GM23248 (cell line): ENCODE data around the gene SLFN11. TPM values are rescaled to one million over a fixed set of nuclear protein-coding genes. Genes with fewer than 3 reads are reported as not detected.

Experiments used
- DNase-seq: peaks from one replicate; pipeline ENCODE4 v3.0.0-alpha.2; 2015
- H2AFZ ChIP-seq: fragments of 200-600 bp; sonication (generic); 2 replicates; pipeline ENCODE4 v1.6.1; 2016; ENCODE audit warnings: antibody characterized with exemption
- H3F3A ChIP-seq: fragments of 200-600 bp; sonication (generic); 2 replicates; pipeline ENCODE4 v1.6.1; 2016; ENCODE audit warnings: mild to moderate bottlenecking, antibody characterized with exemption, mixed run types; ENCODE audit not compliant: insufficient read depth
- H3K27ac ChIP-seq: fragments of 200-600 bp; sonication (generic); 2 replicates; pipeline ENCODE4 v1.5.1; 2016; ENCODE audit warnings: mild to moderate bottlenecking
- H3K27me3 ChIP-seq: fragments of 200-600 bp; sonication (generic); replicated peaks from 2 replicates; pipeline ENCODE4 v1.6.1; 2016; ENCODE audit warnings: mild to moderate bottlenecking; ENCODE audit not compliant: insufficient read depth
- H3K36me3 ChIP-seq: fragments of 200-600 bp; sonication (generic); 2 replicates; pipeline ENCODE4 v1.6.1; 2016; ENCODE audit warnings: low read depth, mild to moderate bottlenecking
- H3K4me1 ChIP-seq: fragments of 200-600 bp; sonication (generic); 2 replicates; pipeline ENCODE4 v1.6.1; 2016; ENCODE audit warnings: mild to moderate bottlenecking; ENCODE audit not compliant: insufficient read depth
- H3K4me2 ChIP-seq: fragments of 200-600 bp; sonication (generic); one replicate; pipeline ENCODE4 v1.6.1; 2016; ENCODE audit warnings: mild to moderate bottlenecking; ENCODE audit not compliant: unreplicated experiment
- H3K4me3 ChIP-seq: fragments of 200-600 bp; sonication (generic); 2 replicates; pipeline ENCODE4 v1.5.1; 2016; ENCODE audit warnings: mild to moderate bottlenecking
- H3K79me2 ChIP-seq: fragments of 200-600 bp; sonication (generic); 2 replicates; pipeline ENCODE4 v1.6.1; 2016; ENCODE audit warnings: mild to moderate bottlenecking; ENCODE audit not compliant: insufficient read depth
- H3K9ac ChIP-seq: fragments of 200-600 bp; sonication (generic); 2 replicates; pipeline ENCODE4 v1.6.1; 2016; ENCODE audit warnings: mild to moderate bottlenecking
- H3K9me2 ChIP-seq: fragments of 200-600 bp; sonication (generic); 2 replicates; pipeline ENCODE4 v1.6.1; 2016; ENCODE audit warnings: mixed run types, mild to moderate bottlenecking, moderate library complexity; ENCODE audit not compliant: insufficient read depth
- H3K9me3 ChIP-seq: fragments of 200-600 bp; sonication (generic); one replicate; pipeline ENCODE4 v1.6.1; 2017; ENCODE audit warnings: low read depth
- H4K20me1 ChIP-seq: fragments of 200-600 bp; sonication (generic); 2 replicates; pipeline ENCODE4 v1.6.0; 2016; ENCODE audit not compliant: insufficient read depth
- EZH2 ChIP-seq: fragments of 200-600 bp; sonication (generic); IDR thresholded peaks from 2 replicates; pipeline ENCODE4 v1.6.1; 2018; ENCODE audit warnings: antibody characterized with exemption, mild to moderate bottlenecking; ENCODE audit not compliant: insufficient read depth, poor library complexity, severe bottlenecking
- EZH2phosphoT487 ChIP-seq: fragments of 200-600 bp; sonication (generic); IDR thresholded peaks from 2 replicates; pipeline ENCODE4 v1.6.1; 2018; ENCODE audit warnings: antibody characterized with exemption, moderate library complexity, mild to moderate bottlenecking, low read depth; ENCODE audit not compliant: insufficient read depth
- WGBS, 2 experiments: methylation state at CpG; one replicate each; pipeline ENCODE4 v1.1.6; 2015 to 2017; ENCODE audit warnings: low lambda C conversion rate in 2 of 2, low coverage in 1 of 2; ENCODE audit errors: missing lambda C conversion rate in 2 of 2; 5-methylcytosine and 5-hydroxymethylcytosine counted together
- in situ Hi-C: fragments of 300-500 bp; cut with MboI; formaldehyde crosslinking; loops from 2 replicates; pipeline ENCODE4 v1.15.0; 2020
- polyA plus RNA-seq: library from polyadenylated mRNA; unstranded; fragments of >200 nt; fragmentation: Nextera tagmentation; extraction: Ambion mirVana; gene quantifications from 2 replicates; pipeline ENCODE4 v1.2.1, GENCODE V29; 2016
- total RNA-seq: library from RNA; depleted of rRNA; stranded (reverse); fragments of >200 nt; shearing (Covaris generic); gene quantifications from 2 replicates; pipeline ENCODE4 v1.2.3, GENCODE V29; 2014

Gene SLFN11
- total and polyA plus RNA-seq, 2 experiments from 2014 or later, result 32.8 to 49.3 TPM

- H3K4me2 ChIP-seq, result peak overlapping the region; percentile 92
Observed at GRCh38 chr17:35371934-35372333, 1.5 kb downstream of the SLFN11 start.

GRCh38 chr17:35368081-35368830 lies 5.2 kb downstream of the SLFN11 start:
- in situ Hi-C loops, result no loop called here
- Histone ChIP-seq H3K79me2 (peaks cover 97% of the 10 kb centered on the region), H3K27me3 (no peaks in the 10 kb centered on the region), H3K9me2 (no peaks in the 10 kb centered on the region), H3K4me3 (no peak overlapping the region), H3K36me3 (peaks cover 6% of the 10 kb centered on the region; the same call in 1 of the 2 replicates), H3K9ac (no peak overlapping the region), H3K27ac (no peak overlapping the region), H3K4me2 (no peak overlapping the region), H3K9me3 (no peaks in the 10 kb centered on the region), H2AFZ (no peak overlapping the region), H3F3A (0 out of 2 replicates have a peak, but pooled peaks cover 4% of the 10 kb centered on the region), H3K4me1 (peaks cover 15% of the 10 kb centered on the region), H4K20me1 (no peaks in the 10 kb centered on the region)
- TF ChIP-seq EZH2phosphoT487 (no peak), EZH2 (no peak)
- DNase-seq, result no peak
- WGBS, 2 experiments, result 60% methylated on average over 4 of the region's 4 CpGs

More at GRCh38 chr17:35371934-35372333, 1.5 kb downstream of the SLFN11 start:
- Histone ChIP-seq H3F3A (peaks cover 19% of the 10 kb centered on the region), H3K27ac (no peak overlapping the region), H3K4me3 (peak overlapping the region; percentile 92), H3K9ac (peak overlapping the region; percentile 98; the same call in 1 of the 2 replicates), H4K20me1 (no peaks in the 10 kb centered on the region), H3K9me2 (no peaks in the 10 kb centered on the region), H2AFZ (no peak overlapping the region), H3K36me3 (no peaks in the 10 kb centered on the region), H3K4me1 (peaks cover 32% of the 10 kb centered on the region), H3K79me2 (peaks cover 78% of the 10 kb centered on the region), H3K9me3 (no peaks in the 10 kb centered on the region), H3K27me3 (no peaks in the 10 kb centered on the region)
- TF ChIP-seq EZH2 (no peak), EZH2phosphoT487 (no peak)
- in situ Hi-C loops, result no loop called here
- WGBS, 2 experiments, result 45 to 50% methylated on average over 3 of the region's 3 CpGs
- no peak for DNase-seq

DNA sequence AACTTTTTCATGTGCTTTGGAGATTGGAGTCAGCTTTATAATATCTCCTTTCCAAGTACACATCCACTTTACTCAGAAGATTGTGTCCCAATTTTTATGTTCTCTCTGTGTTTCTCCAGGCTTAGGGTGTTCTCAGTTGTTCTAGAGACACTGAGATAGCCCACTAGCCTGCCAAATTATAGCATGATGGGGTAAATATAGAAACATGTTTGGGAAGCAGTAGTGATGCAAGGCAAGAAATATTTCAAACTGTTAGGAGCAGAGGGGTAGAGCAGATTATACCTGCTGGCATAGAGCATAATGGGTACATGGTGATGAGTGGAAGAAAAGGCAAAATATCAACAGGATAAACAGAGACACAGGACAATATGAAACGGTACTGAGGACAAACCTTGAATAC lies 12.4 kb downstream of the SLFN11 start:
- peaks cover 44% of the 10 kb centered on the region for H3K36me3 ChIP-seq
- in situ Hi-C loops, result no loop called here
- H2AFZ ChIP-seq, result no peak overlapping the region
- 0 out of 2 replicates have a peak, but pooled peaks cover 6% of the 10 kb centered on the region for H4K20me1 ChIP-seq
- no peak overlapping the region for H3K4me3 ChIP-seq
- H3K4me2 ChIP-seq, result no peak overlapping the region
- H3F3A ChIP-seq, result no peaks in the 10 kb centered on the region
- no peak overlapping the region for H3K27ac ChIP-seq
- H3K27me3 ChIP-seq, result no peaks in the 10 kb centered on the region
- TF ChIP-seq EZH2, result no peak
- WGBS, 2 experiments, result 43 to 67% methylated on average over 1 of the region's 1 CpG
- H3K9me3 ChIP-seq, result no peaks in the 10 kb centered on the region
- no peaks in the 10 kb centered on the region for H3K9me2 ChIP-seq
- no peaks in the 10 kb centered on the region for H3K4me1 ChIP-seq
- peaks cover 80% of the 10 kb centered on the region for H3K79me2 ChIP-seq
- DNase-seq, result no peak
- H3K9ac ChIP-seq, result no peak overlapping the region

DNA sequence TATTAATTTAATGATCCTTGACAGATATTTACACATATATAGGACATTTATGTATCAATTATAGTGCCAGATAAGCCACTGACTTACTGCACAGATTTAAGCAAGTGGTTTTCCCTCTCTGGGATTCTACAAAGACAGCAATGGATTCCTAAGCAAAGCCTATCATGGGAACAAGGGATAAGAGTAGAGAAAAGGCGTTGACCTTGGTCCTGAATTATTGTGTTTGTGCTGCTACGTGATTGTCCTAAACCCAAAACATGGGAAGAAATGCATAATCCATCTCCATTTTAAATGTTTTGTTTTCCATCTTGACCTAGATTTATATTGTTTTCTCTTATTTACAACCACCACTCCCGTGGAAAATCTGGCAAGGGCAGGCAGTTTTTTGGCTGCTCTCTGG lies 14.0 kb downstream of the SLFN11 start:
- Histone ChIP-seq H2AFZ (no peak overlapping the region), H3K79me2 (peaks cover 69% of the 10 kb centered on the region), H3F3A (no peaks in the 10 kb centered on the region), H3K9me3 (no peaks in the 10 kb centered on the region), H3K4me1 (no peaks in the 10 kb centered on the region), H4K20me1 (0 out of 2 replicates have a peak, but pooled peaks cover 6% of the 10 kb centered on the region), H3K27ac (no peak overlapping the region), H3K27me3 (no peaks in the 10 kb centered on the region), H3K4me2 (no peak overlapping the region), H3K9ac (no peak overlapping the region), H3K36me3 (peaks cover 55% of the 10 kb centered on the region), H3K9me2 (no peaks in the 10 kb centered on the region), H3K4me3 (no peak overlapping the region)
- 60 to 62% methylated on average over 3 of the region's 3 CpGs for WGBS, 2 experiments
- no peak for TF ChIP-seq EZH2phosphoT487
- TF ChIP-seq EZH2, result no peak
- no peak for DNase-seq
- in situ Hi-C loops, result no loop called here
